Measurements from ENCODE around the gene SIRT2.

Gene SIRT2

GRCh38 chr19:38928391-38929001, 29.1 kb upstream of the SIRT2 start:
- H3K4me3 ChIP-seq (ENCODE audit: low read depth, low read length): no peak overlapping the region
- TF ChIP-seq CTCF (IDR thresholded peaks at IDR 0.05; ENCODE audit: low read depth, low read length, missing control alignments): no peak
- no peak for DNase-seq (ENCODE audit: low read depth)

GRCh38 chr19:38924388-38924787, 25.0 kb upstream of the SIRT2 start:
- TF ChIP-seq CTCF (IDR thresholded peaks at IDR 0.05; ENCODE audit: low read depth, low read length, missing control alignments): no peak
- no peak overlapping the region for H3K4me3 ChIP-seq (ENCODE audit: low read depth, low read length)
- no peak for DNase-seq (ENCODE audit: low read depth)

GRCh38 chr19:38922482-38922881, 23.1 kb upstream of the SIRT2 start:
- no peak for TF ChIP-seq CTCF (IDR thresholded peaks at IDR 0.05; ENCODE audit: low read depth, low read length, missing control alignments)
- DNase-seq (ENCODE audit: low read depth): no peak
- no peak overlapping the region for H3K4me3 ChIP-seq (ENCODE audit: low read depth, low read length)

GRCh38 chr19:38921420-38922274, 22.2 kb upstream of the SIRT2 start:
- no peak for TF ChIP-seq CTCF (IDR thresholded peaks at IDR 0.05; ENCODE audit: low read depth, low read length, missing control alignments)
- H3K4me3 ChIP-seq (ENCODE audit: low read depth, low read length): no peak overlapping the region
- no peak for DNase-seq (ENCODE audit: low read depth)

GRCh38 chr19:38920602-38921419, 21.4 kb upstream of the SIRT2 start:
- DNase-seq (ENCODE audit: low read depth): no peak
- H3K4me3 ChIP-seq (ENCODE audit: low read depth, low read length): no peak overlapping the region
- no peak for TF ChIP-seq CTCF (IDR thresholded peaks at IDR 0.05; ENCODE audit: low read depth, low read length, missing control alignments)

- no peak overlapping the region for H3K4me3 ChIP-seq (ENCODE audit: low read depth, low read length)
- no peak for TF ChIP-seq CTCF (IDR thresholded peaks at IDR 0.05; ENCODE audit: low read depth, low read length, missing control alignments)
- no peak for DNase-seq (ENCODE audit: low read depth)
Measured at GRCh38 chr19:38919837-38920601, 20.6 kb upstream of the SIRT2 start.

Measured in GM12864 (cell line).